HepG2 (cell line): ENCODE data around the gene TOB1. TPM values are rescaled to one million over a fixed set of nuclear protein-coding genes. Genes with fewer than 3 reads are reported as not detected.

Experiments
- ARID4A ChIP-seq: sonication (generic); formaldehyde crosslinking; IDR thresholded peaks from 2 replicates; pipeline ENCODE4 v1.5.0; 2020; ENCODE audit warnings: mild to moderate bottlenecking, missing genetic modification reagents, borderline replicate concordance
- NCOA5 ChIP-seq: sonication (generic); formaldehyde crosslinking; IDR thresholded peaks from 2 replicates; pipeline ENCODE4 v1.4.0; 2020; ENCODE audit warnings: missing genetic modification reagents
- THAP9 ChIP-seq: sonication (generic); formaldehyde crosslinking; IDR thresholded peaks from 2 replicates; pipeline ENCODE4; 2020; ENCODE audit warnings: missing genetic modification reagents, mild to moderate bottlenecking, borderline replicate concordance
- ZHX2 ChIP-seq, 2 experiments: sonication (generic) in 1 of 2; formaldehyde crosslinking in 1 of 2; IDR thresholded peaks; 2 replicates each; pipeline versions ENCODE4 v1.6.1 to v1.9.0; 2014 to 2022; ENCODE audit warnings: antibody characterized with exemption in 1 of 2, borderline replicate concordance in 1 of 2, inconsistent platforms in 1 of 2, low read depth in 1 of 2, missing genetic modification reagents in 1 of 2
- ZNF431 ChIP-seq: sonication (generic); formaldehyde crosslinking; IDR thresholded peaks from 2 replicates; pipeline ENCODE4 v1.9.0; 2022; ENCODE audit warnings: missing genetic modification reagents, low read depth, mild to moderate bottlenecking, borderline replicate concordance
- ZNF607 ChIP-seq: sonication (generic); formaldehyde crosslinking; IDR thresholded peaks from 2 replicates; pipeline ENCODE4 v1.5.1; 2020; ENCODE audit warnings: missing genetic modification reagents, mild to moderate bottlenecking, borderline replicate concordance
- polyA plus RNA-seq, 8 experiments: library from polyadenylated mRNA; depleted of rRNA in 3 of 8; stranded (reverse) in 7 of 8; unstranded in 1 of 8; fragments of >200 nt; fragmentation: Illumina TruSeq in 4 of 8; extraction: Trizol in 4 of 8; gene quantifications; 2 replicates each; pipeline versions ENCODE4 v1.2.1 to v1.2.3, GENCODE V29; 2011 to 2016; ENCODE audit warnings: low read depth in 4 of 8, missing spikeins in 1 of 8, mixed read lengths in 1 of 8; ENCODE audit not compliant: insufficient read depth in 1 of 8
- total RNA-seq, 5 experiments: library from RNA; depleted of rRNA; stranded (reverse); fragments of >200 nt; fragmentation: Illumina TruSeq; extraction: Trizol; gene quantifications; 2 replicates each; pipeline ENCODE4 v1.2.3, GENCODE V29; 2016; ENCODE audit warnings: low read depth in 1 of 5
- TF ChIP-seq, protein P1 (sequence below), 2 experiments: IDR thresholded peaks; 2 replicates each; pipeline ENCODE4 v1.6.1; 2011 to 2012; ENCODE audit warnings: low read length in 2 of 2, borderline replicate concordance in 1 of 2, low read depth in 1 of 2, mild to moderate bottlenecking in 1 of 2, moderate library complexity in 1 of 2

The TOB1 gene
- total and polyA plus RNA-seq, 2 of the 13 experiments (the other 11 are each of a cell fraction or from before 2014, with no cell fraction given): 21.9 to 57.7 TPM

DNA sequence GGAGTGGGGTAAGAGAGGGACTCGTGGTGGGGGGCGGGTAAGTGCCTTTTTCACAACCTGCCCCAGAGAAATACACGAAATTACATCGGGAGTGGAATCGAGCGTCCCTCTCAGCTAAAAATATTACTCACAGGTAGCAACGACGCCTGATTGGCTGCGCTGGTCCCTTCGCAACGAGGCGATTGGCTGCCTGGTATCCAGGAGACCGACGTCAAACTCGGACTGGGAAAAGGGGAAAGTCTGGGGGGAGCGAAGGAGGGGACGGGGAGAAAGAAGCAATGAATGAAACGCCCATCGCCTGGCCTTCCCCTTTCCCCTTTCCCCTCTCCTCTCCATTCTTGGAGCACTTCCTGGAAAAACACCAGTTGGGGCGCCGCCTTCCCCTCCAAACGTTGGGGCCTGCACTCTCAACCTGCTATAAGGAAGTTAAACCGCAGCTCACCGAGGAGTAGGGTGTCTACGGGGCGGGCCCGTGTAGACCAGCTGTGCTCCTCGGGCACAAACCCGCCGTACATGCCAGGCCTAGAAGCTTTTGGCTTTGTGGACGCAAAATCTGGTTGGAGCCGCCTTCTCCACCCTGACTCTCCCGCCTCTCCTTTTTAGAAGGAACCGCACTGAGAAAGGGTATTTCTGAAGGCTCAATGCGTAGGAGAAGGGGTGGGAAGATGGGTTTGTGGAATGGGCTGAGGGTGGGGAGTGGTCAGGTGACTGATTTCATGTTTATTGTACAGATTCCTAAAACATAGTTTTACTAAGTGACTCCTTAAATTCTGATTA, 1.4 kb upstream of the TOB1 start (continued):
- no peak; the same call in 1 of the 2 replicates for TF ChIP-seq ZNF431 (CRISPR knock-in tag)
- TF ChIP-seq NCOA5 (CRISPR knock-in tag): no peak
- TF ChIP-seq ZNF607: no peak
- TF ChIP-seq ZHX2 (IDR thresholded peaks at IDR 0.05; ENCODE audit: low read depth): no peak; the same call in 1 of the 2 replicates
- TF ChIP-seq ZHX2 (CRISPR knock-in tag; IDR thresholded peaks at IDR 0.05; ENCODE audit: borderline replicate concordance): no peak
- TF ChIP-seq THAP9 (CRISPR knock-in tag): peak; percentile 37; the same call in 1 of the 2 replicates
- TF ChIP-seq, protein P1, sequence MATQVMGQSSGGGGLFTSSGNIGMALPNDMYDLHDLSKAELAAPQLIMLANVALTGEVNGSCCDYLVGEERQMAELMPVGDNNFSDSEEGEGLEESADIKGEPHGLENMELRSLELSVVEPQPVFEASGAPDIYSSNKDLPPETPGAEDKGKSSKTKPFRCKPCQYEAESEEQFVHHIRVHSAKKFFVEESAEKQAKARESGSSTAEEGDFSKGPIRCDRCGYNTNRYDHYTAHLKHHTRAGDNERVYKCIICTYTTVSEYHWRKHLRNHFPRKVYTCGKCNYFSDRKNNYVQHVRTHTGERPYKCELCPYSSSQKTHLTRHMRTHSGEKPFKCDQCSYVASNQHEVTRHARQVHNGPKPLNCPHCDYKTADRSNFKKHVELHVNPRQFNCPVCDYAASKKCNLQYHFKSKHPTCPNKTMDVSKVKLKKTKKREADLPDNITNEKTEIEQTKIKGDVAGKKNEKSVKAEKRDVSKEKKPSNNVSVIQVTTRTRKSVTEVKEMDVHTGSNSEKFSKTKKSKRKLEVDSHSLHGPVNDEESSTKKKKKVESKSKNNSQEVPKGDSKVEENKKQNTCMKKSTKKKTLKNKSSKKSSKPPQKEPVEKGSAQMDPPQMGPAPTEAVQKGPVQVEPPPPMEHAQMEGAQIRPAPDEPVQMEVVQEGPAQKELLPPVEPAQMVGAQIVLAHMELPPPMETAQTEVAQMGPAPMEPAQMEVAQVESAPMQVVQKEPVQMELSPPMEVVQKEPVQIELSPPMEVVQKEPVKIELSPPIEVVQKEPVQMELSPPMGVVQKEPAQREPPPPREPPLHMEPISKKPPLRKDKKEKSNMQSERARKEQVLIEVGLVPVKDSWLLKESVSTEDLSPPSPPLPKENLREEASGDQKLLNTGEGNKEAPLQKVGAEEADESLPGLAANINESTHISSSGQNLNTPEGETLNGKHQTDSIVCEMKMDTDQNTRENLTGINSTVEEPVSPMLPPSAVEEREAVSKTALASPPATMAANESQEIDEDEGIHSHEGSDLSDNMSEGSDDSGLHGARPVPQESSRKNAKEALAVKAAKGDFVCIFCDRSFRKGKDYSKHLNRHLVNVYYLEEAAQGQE (IDR thresholded peaks at IDR 0.05; ENCODE audit: borderline replicate concordance in 1 of 2, low read depth in 1 of 2, low read length in 2 of 2): peak in 1 of 2 experiments; percentile 47; a peak in 1 of 4 replicates
- TF ChIP-seq ARID4A (CRISPR knock-in tag): peak; percentile 58; the same call in 1 of the 2 replicates
